ENCODE measurements around the gene MBD3L5. TPM values are rescaled to one million over a fixed set of nuclear protein-coding genes. Genes with fewer than 3 reads are reported as not detected.

Gene MBD3L5
- total RNA-seq = not detected in 2 replicates

DNA sequence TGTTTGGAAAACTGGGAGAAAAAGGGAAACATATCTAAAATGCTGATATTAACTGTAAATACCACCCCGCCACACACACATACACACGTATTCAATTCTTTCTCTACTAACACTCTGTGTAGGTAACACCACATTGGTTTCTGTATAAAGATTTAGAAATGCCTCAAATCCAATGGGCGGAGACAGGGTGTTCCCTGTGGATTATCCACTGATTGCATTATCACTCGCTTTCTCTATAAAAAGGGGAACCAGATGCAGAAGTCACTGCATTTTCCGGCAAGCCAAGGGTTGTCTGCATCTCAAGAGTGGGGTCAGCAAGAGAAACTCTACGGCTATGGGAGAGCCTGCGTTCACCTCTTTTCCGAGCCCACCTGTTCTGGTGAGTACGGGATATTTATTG lies at the start of gene MBD3L5:
MBD3L5 (plus strand) TSS at position 301 of the 400 bp plus-strand sequence; CDS start at position 335, 34 bp downstream.

DNA sequence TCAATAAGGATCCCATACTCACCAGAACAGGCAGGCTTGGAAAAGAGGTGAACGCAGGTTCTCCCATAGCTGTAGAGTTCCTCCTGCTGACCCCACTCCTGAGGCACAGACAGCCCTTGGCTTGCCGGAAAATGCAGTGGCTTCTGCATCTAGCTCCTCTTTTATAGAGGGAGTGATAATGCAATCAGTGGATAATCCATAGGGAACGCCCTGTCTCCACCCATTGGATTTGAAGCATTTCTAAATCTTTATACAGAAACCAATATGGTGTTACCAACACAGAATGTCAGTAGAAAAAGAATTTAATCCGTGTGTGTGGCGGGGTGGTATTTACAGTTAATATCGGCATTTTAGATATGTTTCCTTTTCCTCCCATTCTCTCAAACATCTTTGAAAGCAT lies 9.0 kb upstream of the MBD3L5 start, which contains the start of gene MBD3L2B:
MBD3L2B (minus strand) TSS at position 101 of the 400 bp plus-strand sequence; CDS start at position 67, 34 bp downstream.

DNA sequence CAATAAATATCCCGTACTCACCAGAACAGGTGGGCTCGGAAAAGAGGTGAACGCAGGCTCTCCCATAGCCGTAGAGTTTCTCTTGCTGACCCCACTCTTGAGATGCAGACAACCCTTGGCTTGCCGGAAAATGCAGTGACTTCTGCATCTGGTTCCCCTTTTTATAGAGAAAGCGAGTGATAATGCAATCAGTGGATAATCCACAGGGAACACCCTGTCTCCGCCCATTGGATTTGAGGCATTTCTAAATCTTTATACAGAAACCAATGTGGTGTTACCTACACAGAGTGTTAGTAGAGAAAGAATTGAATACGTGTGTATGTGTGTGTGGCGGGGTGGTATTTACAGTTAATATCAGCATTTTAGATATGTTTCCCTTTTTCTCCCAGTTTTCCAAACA lies 9.7 kb downstream of the MBD3L5 start, which contains the start of gene MBD3L4:
MBD3L4 (minus strand) TSS at position 101 of the 400 bp plus-strand sequence; CDS start at position 66, 35 bp downstream.

DNA sequence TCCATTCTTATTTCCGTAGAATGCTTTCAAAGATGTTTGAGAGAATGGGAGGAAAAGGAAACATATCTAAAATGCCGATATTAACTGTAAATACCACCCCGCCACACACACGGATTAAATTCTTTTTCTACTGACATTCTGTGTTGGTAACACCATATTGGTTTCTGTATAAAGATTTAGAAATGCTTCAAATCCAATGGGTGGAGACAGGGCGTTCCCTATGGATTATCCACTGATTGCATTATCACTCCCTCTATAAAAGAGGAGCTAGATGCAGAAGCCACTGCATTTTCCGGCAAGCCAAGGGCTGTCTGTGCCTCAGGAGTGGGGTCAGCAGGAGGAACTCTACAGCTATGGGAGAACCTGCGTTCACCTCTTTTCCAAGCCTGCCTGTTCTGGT lies 18.6 kb downstream of the MBD3L5 start, which contains the start of gene MBD3L2:
MBD3L2 (plus strand) TSS at position 301 of the 400 bp plus-strand sequence; CDS start at position 354, 53 bp downstream.

DNA sequence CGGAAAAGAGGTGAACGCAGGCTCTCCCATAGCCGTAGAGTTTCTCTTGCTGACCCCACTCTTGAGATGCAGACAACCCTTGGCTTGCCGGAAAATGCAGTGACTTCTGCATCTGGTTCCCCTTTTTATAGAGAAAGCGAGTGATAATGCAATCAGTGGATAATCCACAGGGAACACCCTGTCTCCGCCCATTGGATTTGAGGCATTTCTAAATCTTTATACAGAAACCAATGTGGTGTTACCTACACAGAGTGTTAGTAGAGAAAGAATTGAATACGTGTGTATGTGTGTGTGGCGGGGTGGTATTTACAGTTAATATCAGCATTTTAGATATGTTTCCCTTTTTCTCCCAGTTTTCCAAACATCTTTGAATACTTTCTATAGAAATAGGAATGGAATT lies 28.2 kb downstream of the MBD3L5 start, which contains the start of gene MBD3L3:
MBD3L3 (minus strand) TSS at position 101 of the 400 bp plus-strand sequence; CDS start at position 30, 71 bp downstream.

DNA sequence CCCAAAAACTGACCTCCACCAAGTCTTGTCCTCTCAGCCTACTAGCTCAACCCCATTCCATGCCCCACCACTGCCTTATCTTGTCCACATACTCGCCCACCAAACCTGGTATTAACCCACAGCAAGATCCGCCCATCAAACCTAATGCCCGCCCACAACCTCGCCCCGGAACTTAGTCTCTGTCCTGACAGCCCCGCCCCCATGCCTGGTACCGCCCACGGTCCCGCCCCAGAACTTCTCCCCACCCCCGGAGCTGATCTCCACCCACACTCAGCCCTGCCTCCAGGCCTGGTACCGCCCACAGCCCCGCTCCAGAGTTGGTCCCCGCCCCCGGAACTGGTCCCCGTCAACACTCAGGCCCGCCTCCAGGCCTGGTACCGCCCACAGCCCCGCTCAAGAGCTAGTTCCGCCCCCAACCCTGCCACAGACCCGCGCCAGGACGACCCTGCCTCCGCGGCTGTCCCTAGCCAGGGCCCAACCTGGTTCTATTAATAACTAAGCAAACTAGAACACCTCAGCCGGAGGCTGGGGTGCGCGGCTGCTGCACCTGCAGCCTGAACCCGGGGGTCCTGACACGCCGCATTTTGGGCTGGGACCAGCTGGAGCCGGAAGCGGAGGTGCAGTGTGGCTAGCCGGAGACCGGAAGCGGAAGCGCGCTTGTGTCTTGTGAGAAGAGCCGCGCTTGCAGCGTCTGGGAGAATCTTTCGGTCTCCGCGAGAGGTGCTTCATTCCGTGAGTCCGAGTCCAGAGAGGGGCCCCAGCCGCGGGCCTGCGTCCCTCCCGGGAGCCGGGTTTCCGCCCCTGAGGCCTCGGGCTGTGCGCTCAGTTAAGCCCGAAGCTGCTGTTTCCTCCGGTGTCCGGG lies 38.9 kb downstream of the MBD3L5 start, which contains the start of gene ZNF557:
ZNF557 (plus strand) TSS at position 662 of the 862 bp plus-strand sequence. CDS start 5,372 bp downstream, outside the sequence.

Other genes with a start within 250 kb of the MBD3L5 start
- gene ADGRE1, start 143.0 kb upstream of the MBD3L5 start, total RNA-seq = not detected in 2 replicates
- not detected in 2 replicates for gene MBD3L2B, start 9.1 kb upstream of the MBD3L5 start, total RNA-seq
- gene MBD3L4, start 9.6 kb downstream of the MBD3L5 start, total RNA-seq = not detected in 2 replicates
- not detected in 2 replicates for gene MBD3L2, start 18.7 kb downstream of the MBD3L5 start, total RNA-seq
- not detected in 2 replicates for gene MBD3L3, start 28.1 kb downstream of the MBD3L5 start, total RNA-seq
- gene ZNF557, start 39.1 kb downstream of the MBD3L5 start, total RNA-seq = 11.2 and 13.4 TPM in 2 replicates

Measured in endothelial cell of coronary artery (primary cell).